Fibroblast of the conjunctiva (primary cell): Measurements from ENCODE around the gene SNRPA.

Source experiments
- DNase-seq: peaks from one replicate; pipeline ENCODE4 v3.0.0-alpha.2; 2010; ENCODE audit warnings: low read depth

The SNRPA gene

DNA sequence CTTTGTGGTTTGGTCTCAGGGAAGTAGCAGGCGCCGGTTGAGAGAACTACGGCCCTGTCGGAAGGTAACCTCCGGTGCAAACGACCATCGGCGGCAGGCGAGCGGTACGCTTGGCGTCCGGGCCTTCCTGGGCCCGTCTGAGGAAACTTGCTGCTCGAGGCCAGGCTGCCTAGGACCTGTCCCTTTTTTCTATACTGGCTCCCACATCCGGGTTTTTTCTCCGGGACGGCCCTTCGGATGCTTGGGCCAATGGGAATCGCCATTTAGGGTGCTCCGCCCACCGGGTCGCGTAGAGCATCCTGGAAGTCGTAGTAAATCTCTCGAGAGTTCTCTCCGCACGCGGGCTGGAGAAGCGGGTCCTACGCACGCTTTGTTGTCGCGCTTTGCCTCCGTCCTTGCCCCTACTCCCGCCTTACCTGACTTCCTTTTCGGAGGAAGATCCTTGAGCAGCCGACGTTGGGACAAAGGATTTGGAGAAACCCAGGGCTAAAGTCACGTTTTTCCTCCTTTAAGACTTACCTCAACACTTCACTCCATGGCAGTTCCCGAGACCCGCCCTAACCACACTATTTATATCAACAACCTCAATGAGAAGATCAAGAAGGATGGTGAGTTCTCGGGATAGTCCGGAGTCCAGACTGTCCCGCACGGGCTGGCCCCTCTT lies at the start of gene SNRPA:
Gene SNRPA (plus strand): TSS at position 330 of the 664 bp plus-strand sequence. CDS start 206 bp downstream, at position 536.
- peak; percentile 95 for DNase-seq

DNA sequence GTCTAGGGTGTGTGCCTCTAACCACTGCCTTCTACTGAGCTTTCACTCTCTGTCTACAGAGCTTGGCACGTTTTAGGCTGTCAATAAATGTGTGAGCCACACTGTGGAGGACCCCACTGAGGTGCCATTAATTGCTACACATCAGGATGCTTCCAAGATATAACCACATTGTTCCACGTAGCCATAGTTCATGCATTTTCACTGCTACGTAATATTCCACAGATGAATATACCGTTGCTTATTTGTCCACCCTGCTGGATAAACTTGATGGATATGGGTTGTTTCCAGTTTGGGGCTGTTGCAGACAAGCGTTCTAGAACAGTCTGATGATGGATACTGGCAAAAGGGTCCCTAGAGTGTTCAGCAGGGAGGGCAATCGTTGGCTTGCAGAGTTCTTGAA lies 49.2 kb upstream of the SNRPA start:
- no peak for DNase-seq

DNA sequence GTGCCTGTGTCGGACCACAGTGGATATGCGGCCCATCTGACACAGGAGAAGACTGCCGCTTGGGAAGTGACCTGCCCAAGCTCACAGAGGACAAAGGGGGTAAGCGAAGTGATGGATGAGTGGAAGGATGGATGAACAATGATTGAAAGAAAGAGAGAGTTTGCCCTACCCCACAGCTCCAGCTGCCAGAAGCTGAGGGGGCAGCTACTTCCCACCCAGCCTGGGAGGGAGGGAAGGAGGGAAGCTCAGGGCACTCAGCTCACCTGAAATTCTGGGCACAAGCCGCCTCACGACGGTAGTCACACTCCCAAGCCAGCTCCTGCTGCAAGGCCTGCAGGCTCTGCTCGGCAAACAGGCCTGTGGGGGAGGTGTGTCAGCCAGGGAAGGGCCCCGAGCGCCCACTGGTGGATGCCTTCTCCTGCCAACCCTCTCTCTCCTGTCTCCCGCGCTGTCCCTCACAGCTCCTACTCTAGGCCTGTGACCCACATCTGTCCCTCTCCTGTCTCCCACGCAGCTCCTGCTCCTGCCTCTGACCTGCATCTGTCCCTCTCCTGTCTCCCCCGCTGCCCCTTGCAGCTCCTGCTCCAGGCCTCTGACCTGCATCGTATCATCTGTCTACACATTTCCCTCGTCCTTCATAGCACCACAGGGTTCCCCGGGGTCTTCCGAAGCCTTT lies 48.5 kb upstream of the SNRPA start:
- no peak for DNase-seq

DNA sequence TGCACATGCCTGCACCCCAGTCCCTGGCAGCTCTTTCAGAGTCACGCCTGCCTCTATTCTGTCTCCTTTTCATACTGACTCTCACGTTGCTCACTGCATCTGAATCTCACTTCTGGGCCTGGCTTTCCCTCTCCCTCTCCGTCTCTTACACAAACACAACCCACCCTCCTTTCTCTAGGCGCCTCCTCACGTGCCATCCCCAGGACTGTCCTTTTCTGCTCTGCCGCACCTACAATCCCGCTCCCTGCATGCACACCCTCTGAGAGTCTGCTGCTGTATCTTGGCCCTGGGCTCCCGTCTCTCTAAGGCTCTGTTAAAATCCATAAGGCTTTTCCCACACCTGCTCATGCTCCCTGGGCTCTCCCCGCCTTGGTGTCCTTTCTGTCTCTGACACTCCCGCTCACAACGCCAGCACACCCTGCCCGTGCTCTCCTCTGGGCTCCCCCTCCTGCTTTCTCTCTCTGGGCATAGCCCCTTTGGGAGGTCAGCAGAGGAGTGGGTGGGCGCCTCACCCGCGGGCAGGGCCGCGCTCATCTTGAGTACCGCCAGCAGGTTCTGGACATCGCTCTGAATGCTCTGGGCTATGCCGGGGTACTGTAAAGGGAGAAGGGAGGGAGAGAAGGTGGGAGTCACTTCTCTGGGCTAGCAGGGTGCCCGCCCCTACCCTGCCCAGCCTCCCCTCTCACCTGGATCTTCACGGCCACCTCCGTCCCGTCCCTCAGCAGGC lies 47.8 kb upstream of the SNRPA start:
- DNase-seq, result no peak

DNA sequence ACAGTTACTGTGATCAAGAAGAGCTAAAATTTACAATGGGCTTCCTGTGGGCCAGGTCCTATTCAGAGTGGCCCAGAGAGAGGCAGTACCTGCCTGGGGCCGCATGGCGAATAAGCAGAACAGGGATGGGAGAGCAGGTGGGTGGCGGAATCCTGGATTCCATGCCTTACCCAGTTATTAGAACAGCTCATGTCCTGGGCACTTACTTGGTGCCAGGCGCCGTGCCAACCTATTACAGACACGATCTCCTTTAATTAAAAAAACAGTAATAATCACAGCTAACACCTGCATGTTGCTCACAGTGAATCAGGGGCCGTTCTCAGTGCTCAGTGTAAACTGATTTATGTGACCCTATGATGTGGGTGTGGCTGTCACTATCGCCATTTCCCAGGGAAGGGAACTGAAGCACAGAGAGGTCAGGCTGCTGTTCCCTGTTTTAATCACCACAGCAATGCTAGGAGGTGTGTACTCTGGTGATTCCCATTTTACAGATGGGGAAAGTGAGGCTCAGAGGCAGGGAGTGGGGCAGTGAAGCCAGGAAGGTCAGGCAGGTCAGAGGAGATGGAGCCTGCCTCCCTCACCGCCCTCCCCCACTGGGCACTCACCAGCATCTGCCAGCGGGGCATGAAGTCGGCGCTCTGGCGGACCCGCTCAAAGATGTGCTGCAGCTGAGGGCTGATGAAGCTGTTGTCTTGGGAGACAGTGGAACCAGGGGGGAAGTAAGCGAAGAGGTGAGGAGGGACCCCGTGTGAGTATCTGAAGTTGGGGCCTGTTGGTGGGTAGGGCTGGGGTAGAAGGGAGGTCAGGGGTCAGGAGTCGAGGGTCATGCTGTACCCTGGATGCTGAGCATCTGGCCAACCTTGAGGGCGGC lies 46.3 kb upstream of the SNRPA start:
- no peak for DNase-seq

DNA sequence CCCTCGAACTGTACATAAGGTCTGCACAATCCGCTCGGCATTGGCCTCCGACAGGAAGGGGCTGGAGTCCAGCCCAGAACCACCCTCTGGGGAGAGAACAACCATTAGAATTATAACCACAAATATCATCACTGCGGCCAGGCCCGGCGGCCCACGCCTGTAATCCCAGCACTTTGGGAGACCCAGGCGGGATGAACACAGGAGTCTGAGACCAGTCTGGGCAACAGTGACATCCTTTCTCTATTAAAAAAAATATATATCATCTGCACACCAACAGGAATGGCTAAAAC lies 45.7 kb upstream of the SNRPA start:
- DNase-seq, result no peak

DNA sequence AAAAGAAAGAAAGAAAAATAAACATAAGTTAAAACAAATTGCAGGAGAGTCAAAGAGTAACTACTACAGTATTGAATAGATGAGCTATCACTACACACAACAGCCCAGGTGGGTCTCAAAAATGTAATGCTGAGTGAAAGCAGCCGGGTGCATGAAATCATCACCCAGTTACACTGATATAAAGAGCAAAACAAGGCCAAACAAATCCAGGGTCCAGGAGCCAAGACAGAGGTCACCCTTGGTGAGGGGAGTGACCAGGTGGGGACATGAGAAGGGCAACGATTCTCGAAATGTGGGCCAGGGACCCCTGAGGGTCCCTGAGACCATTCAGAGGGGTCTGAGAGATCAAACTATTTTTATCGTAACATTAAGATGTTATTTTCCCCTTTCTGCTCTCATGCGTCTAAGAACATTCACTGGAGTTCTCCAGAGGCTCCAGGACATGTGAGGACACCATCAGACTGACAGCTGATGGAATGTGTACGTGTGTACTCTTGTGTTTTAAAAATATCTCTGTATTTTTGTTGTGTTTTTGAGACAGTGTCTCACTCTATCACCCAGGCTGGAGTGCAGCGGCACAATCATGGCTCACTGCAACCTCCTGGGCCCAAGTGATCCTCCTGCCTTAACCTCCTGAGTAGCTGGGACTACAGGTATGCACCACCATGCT lies 44.9 kb upstream of the SNRPA start:
- no peak for DNase-seq

DNA sequence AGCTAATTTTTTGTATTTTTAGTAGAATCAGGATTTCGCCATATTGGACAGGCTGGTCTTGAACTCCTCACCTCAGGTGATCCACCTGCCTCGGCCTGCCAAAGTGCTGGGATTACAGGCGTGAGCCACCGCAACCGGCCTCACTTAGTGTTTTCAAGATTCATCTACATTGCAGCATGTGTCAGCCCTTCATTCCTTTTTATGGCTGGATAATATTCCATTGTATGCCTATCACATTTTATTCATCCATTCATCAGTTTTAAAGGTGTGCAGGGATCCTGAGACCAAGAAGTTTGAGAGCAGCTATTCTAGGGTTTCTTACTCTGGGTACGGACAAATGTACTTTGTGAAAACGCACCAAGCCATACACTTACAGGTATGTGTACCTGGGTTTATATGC lies 43.4 kb upstream of the SNRPA start:
- no peak for DNase-seq

DNA sequence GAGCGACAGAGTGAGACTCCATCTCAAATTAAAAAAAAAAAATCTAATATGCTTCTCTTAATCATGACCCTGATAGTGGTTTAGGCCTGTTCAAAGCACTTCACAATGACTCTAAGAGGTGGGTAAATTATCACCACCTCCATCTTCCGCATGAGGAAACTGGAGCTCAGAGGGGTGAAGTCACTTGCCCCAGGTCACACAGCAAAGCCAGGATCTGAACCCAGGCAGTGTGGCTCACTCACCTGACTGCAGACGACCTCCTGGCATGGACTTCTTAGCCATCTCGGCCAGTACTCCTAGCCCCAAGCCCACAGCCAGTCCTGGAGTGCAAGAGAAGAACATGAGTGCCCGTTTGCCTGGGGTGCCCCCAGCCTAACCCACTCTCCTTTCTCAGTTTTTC lies 41.2 kb upstream of the SNRPA start:
- DNase-seq, result no peak

DNA sequence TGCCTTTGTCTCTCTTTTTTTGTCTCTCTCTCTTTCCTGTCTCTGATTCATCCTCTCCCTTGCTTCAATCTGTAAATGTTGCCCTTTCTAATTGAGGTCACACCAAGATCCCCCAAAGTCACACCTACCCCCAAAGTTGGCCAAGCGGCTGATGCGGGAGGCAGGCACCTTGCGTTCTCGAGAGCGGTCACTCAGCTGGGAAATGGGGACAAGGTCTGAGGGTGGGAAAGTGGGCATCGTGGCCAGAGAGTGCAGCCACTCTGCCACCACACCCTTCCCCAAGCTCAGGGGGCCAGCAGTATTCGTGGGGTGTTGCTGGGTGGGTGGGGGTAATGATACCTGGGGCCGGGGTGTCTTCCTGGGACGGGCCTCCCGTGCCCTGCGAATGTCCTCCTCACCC lies 37.1 kb upstream of the SNRPA start:
- no peak for DNase-seq

DNA sequence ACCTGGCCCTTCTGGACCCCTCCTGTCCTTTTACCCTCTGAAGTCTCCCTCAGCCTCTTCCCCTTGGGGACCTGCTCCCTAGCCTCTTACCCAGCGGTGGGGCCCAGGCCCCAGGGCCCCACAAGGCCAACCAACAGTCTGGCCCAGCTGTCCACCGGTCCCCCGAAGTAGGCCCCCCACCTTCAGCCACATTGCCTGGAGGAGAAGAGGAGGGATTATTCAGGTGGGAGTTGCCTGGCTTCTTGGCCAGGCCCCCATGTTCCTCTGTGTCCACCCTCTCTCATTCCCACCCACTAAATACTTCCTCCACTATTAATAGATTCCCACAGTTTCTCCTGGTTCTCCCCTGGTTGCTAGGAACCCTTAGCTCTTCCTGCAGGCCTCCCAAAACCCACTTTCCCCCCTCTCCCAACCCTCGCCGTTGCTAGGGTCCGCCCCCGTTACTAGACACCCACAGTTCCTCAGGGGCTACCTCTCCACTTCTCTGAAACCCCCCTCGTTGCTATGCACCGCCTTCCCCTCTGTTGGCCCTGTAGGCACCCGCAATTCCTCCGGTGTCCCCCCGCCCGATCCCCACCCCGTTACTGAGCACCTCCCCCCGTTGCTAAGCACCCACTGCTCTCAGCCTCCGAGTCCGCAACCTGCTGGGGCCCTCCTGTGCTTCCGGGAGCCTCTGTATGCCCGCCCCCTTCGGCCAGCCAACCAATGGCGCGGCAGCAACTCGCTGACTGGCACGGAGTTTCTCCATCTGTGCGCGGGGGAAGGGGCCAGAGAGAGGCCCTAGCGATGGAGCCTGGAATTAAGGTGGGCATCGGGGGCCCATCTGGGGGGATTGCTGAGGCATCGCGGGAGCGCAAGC lies 36.3 kb upstream of the SNRPA start:
- DNase-seq, result peak; percentile 86

DNA sequence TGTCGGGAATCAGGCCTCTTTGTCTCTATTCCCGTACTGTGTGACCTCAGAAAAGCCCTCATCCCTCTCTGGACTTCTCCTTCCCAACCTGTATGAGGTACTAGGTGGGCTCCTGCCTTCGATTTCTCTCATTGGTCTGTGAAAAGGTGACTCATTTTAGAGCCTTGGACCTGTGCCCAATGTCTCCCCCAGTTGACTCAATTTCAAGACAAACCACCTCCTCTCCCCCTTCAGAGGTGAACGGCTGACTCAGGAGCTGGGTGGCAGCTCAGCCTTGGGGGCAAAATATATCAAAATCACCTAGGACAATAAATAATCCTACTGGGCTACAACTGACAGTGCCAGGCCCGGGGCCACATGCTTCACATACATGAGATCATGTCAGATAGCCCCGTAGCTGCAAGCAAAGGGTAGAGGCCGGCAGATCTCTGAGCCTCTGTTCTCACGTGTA lies 34.9 kb upstream of the SNRPA start:
- DNase-seq, result no peak

DNA sequence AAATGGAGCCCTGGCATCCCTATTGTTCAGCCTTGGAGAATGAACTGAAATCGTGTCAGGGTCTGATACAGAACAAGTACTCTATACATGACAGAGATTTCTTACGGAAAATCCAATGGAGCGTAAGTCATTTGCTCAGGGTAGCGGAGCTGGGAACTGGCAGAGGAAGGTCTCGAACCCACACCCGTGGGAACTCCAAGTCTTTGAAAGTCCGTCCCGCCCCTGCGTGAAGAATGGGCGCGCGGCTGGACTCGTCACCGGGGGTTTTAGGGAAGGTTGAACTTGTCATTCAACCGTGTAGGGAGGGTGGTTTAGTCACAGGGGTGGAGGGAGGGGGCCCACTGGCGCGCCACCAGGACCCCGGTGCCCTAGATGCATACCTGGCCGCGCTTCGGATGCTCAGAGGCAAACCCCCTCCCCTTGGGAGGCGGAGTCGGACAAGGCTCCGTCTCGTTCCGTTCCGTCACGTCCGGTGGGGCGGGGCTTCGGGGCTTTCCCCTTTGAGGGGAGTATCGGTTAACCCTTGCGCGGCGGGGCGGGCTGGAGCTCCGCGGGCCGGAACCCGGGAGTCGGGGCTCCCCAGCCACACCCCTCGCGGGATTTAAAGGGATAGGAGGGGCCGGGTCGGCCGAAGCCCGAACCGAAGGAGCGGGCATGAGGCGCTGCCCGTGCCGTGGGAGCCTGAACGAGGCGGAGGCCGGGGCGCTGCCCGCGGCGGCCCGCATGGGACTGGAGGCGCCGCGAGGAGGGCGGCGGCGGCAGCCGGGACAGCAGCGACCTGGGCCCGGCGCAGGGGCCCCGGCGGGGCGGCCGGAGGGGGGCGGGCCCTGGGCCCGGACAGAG lies 34.3 kb upstream of the SNRPA start, which contains the start of the genes COQ8B and ITPKC:
Gene COQ8B (minus strand): TSS at position 405 of the 843 bp plus-strand sequence. CDS start 2,254 bp downstream, outside the sequence.
Gene ITPKC (plus strand): TSS at position 631 of the 843 bp plus-strand sequence. CDS start 24 bp downstream, at position 655.
- peak; percentile 91 for DNase-seq

DNA sequence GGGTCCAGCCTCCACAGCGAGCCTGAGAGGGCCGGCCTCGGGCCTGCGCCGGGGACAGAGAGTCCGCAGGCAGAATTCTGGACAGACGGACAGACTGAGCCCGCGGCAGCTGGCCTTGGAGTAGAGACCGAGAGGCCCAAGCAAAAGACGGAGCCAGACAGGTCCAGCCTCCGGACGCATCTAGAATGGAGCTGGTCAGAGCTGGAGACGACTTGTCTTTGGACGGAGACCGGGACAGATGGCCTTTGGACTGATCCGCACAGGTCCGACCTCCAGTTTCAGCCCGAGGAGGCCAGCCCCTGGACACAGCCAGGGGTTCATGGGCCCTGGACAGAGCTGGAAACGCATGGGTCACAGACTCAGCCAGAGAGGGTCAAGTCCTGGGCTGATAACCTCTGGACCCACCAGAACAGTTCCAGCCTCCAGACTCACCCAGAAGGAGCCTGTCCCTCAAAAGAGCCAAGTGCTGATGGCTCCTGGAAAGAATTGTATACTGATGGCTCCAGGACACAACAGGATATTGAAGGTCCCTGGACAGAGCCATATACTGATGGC lies 33.6 kb upstream of the SNRPA start:
- DNase-seq, result peak; percentile 18

DNA sequence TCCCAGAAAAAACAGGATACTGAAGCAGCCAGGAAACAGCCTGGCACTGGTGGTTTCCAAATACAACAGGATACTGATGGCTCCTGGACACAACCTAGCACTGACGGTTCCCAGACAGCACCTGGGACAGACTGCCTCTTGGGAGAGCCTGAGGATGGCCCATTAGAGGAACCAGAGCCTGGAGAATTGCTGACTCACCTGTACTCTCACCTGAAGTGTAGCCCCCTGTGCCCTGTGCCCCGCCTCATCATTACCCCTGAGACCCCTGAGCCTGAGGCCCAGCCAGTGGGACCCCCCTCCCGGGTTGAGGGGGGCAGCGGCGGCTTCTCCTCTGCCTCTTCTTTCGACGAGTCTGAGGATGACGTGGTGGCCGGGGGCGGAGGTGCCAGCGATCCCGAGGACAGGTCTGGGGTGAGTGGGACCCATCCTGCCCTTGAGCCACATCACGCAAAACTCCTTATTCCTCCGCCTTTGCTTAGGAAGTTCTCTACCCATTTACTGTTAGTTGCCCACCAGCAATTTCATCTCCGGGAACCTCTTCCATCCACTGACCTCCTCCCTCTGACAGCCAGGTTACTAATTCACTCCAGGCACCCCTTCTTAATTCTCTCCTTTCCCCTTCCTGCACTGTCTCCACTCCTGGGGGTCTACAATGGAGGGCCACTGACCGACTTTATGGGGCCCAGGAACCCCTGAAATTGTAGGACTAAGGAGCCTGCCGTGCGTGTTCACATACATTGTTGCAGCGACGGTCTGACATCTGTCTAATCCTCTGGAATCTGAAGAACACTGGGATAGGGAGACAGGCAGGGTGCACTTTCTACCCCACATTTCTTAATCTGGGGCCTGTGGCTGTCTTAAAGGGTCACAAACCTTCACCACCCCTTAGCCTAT lies 32.9 kb upstream of the SNRPA start:
- DNase-seq, result no peak

DNA sequence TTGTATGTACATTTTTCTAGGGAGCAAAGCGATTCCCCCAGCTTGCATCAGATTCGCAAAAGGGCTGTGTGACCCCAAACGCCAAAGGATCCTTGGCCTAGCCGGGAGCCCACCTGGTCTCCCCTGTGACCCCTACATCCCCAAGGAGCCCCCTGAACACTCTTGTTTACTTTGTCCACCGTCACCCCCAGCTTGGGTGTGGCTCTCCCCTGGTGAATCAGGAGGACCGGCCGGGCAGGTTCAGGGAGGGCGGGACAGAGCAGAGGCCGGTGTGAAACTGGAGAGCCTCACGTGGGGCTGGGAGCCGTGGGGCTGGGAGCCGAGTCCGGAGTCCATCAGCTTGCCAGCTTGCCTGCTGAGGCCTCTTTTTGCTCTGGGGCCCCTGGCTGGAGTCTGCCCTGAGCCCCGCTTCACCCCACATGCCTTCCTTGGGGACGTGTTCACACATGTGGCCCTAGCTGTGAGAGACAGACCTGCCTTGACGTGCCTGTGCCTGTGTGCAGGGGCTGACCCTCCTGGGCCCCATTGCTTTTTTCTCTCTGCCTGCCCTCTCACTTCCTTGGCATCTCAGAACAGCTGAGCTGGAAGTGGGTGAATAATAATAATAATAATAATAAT lies 32.1 kb upstream of the SNRPA start:
- peak; percentile 12 for DNase-seq

DNA sequence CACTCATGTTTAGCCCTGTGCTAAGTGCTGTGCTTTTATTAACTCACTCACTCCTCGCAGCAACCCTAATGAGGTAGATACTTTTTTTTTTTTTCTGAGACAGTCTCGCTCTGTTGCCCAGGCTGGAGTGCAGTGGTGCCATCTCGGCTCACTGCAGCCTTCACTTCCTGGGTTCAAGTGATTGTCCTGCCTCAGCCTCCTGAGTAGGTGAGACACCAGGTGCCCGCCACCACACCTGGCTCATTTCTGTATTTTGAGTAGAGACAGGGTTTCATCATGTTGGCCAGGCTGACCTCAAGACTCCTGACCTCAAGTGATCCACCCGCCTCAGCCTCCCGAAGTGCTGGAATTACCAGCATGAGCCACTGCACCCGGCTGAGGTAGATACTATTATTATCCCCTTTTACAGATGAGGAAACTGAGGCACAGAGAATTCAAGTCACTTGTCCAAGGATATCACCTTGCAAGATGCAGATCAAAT lies 31.5 kb upstream of the SNRPA start:
- no peak for DNase-seq

DNA sequence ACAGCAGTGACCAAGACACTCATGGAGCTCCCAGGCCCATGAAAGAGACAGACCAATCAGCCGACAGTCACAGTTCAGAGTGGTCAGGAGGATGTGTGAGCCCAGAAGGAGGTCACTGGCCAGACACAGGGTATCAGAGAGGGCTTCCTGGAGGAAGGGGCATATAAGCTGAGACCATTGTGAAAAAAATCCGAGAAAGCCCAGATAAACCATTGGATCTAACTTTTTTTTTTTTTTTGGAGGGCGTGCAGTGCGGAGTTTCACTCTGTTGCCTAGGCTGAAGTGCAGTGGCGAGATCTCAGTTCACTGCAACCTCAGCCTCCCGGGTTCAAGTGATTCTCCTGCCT lies 29.9 kb upstream of the SNRPA start:
- no peak for DNase-seq
